ENCODE results near the gene FZD1.

GRCh38 chr7:91267171-91267955 lies 3.1 kb downstream of the FZD1 start:
- no peak for TF ChIP-seq CTCF (IDR thresholded peaks at IDR 0.05; ENCODE audit: insufficient read depth, low read length, poor library complexity, severe bottlenecking)
- no peak for TF ChIP-seq EZH2phosphoT487 (conservative IDR thresholded peaks at IDR 0.05; ENCODE audit: low read length)

Measured in SU-DHL-6 (cell line).